Psoas muscle (tissue), 8 donors: ENCODE data around the gene MAN1A1. TPM values are rescaled to one million over a fixed set of nuclear protein-coding genes. Genes with fewer than 3 reads are reported as not detected.

Source experiments
- ATAC-seq, 4 donors: fragments of 200-7000 bp; cut with Tn5 transposase; one replicate each; pipeline ENCODE4 v1.9.1; 2020; ENCODE audit warnings: moderate library complexity in 3 of 4, mild to moderate bottlenecking in 2 of 4
- DNase-seq, 2 donors: peaks; one replicate each; pipeline ENCODE4 v3.0.0-alpha.2; 2020
- H3K27ac ChIP-seq: fragments of 200-600 bp; one replicate; pipeline ENCODE4 v1.8.0; 2022
- H3K27me3 ChIP-seq, 3 donors: fragments of 200-600 bp in 1 of 3; one replicate each; pipeline versions ENCODE4 v1.6.1 to v1.8.0; 2013 to 2022; ENCODE audit warnings: low read length in 2 of 3, mild to moderate bottlenecking in 2 of 3, moderate library complexity in 1 of 3; ENCODE audit not compliant: insufficient read depth in 3 of 3
- H3K36me3 ChIP-seq, 2 donors: fragments of 200-600 bp in 1 of 2; one replicate each; pipeline versions ENCODE4 v1.6.1 to v1.8.0; 2013 to 2022; ENCODE audit warnings: low read depth in 1 of 2, mild to moderate bottlenecking in 1 of 2, moderate library complexity in 1 of 2; ENCODE audit not compliant: insufficient read depth in 1 of 2
- H3K4me1 ChIP-seq: fragments of 200-600 bp; one replicate; pipeline ENCODE4 v1.8.0; 2022
- H3K4me3 ChIP-seq: fragments of 200-600 bp; one replicate; pipeline ENCODE4 v1.8.0; 2022; ENCODE audit warnings: mild to moderate bottlenecking
- H3K9me3 ChIP-seq: fragments of 200-600 bp; one replicate; pipeline ENCODE4 v1.8.0; 2022
- WGBS, 3 donors: extraction: QIAGEN DNeasy Blood & Tissue Kit; methylation state at CpG; one replicate each; pipeline versions ENCODE4 v1.1.6 to v1.1.7; 2013; 5-methylcytosine and 5-hydroxymethylcytosine counted together
- intact Hi-C, 2 donors: fragments of 100-400 bp; cut with DNase I; formaldehyde crosslinking; loops; one replicate each; pipeline versions ENCODE4 v1.11.0 to v1.14.2; 2022
- polyA plus RNA-seq, 3 donors: library from polyadenylated mRNA; stranded (reverse); fragments of 200-250 nt; gene quantifications; one replicate each; pipeline ENCODE4 v1.2.3, GENCODE V29; 2013
- total RNA-seq, 4 donors: library from RNA; stranded (reverse); fragmentation: NEBNext Ultra II Directional in 2 of 4; extraction: Animal tissue kit (Norgen Biotek cat#: 25700) in 2 of 4; gene quantifications; one replicate each; pipeline versions ENCODE4 v1.2.1 to v1.2.4, GENCODE V29; 2021 to 2023
- TF ChIP-seq, protein P1 (sequence below): fragments of 200-600 bp; IDR thresholded peaks from one replicate; pipeline ENCODE4 v1.8.0; 2022; ENCODE audit warnings: antibody characterized with exemption
- donor health status: healthy with polysubstance abuse.
- donor health status: DM: no; HTN: no; CAD: no; lungs with moderate emphysema.
- donor health status: Bipolar disorder and iron deficiency.
- donor health status: healthy.
- donor health status: DM: yes; HTN: yes; CAD: no.
- donor health status: DM: no; HTN: no; CAD: no.
- donor health status: DM: no; HTN: no; CAD: no.
- donor health status: DM: yes; HTN: yes; CAD: no.

MAN1A1 gene
- total and polyA plus RNA-seq, 7 donors, result 3.7 to 14.6 (median 6.2) TPM

DNA sequence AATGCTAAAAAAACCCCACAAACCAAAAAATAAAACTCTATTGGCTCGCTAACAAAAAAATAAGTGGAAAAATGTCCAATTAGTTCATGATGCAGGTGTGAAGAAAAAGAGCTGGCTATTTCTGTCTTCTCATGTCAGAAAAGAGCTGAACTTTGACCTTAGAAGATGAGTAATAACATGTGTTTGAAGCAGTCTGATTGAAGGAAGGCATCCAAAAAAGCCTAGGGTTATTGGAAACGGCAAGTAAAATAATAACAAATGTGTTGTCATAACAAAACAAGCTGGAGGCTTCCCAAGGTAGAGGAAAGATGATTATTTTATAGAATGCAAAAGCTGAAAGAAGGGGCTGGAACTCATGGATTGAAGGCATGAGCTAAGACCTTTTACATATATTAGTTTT, 176.7 kb downstream of the MAN1A1 start:
- Histone ChIP-seq H3K4me1 (no peaks in the 10 kb centered on the region), H3K36me3 (no peaks in the 10 kb centered on the region), H3K27me3 (no peaks in the 10 kb centered on the region), H3K27ac (no peak overlapping the region), H3K9me3 (no peaks in the 10 kb centered on the region), H3K4me3 (no peak overlapping the region)
- intact Hi-C loops, result no loop called here
- TF ChIP-seq, protein P1, sequence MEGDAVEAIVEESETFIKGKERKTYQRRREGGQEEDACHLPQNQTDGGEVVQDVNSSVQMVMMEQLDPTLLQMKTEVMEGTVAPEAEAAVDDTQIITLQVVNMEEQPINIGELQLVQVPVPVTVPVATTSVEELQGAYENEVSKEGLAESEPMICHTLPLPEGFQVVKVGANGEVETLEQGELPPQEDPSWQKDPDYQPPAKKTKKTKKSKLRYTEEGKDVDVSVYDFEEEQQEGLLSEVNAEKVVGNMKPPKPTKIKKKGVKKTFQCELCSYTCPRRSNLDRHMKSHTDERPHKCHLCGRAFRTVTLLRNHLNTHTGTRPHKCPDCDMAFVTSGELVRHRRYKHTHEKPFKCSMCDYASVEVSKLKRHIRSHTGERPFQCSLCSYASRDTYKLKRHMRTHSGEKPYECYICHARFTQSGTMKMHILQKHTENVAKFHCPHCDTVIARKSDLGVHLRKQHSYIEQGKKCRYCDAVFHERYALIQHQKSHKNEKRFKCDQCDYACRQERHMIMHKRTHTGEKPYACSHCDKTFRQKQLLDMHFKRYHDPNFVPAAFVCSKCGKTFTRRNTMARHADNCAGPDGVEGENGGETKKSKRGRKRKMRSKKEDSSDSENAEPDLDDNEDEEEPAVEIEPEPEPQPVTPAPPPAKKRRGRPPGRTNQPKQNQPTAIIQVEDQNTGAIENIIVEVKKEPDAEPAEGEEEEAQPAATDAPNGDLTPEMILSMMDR, result no peak
- DNase-seq (no peak), ATAC-seq (no peak)
- 41 to 53% (median 45%) methylated on average over 2 of the region's 2 CpGs for WGBS, 3 donors

DNA sequence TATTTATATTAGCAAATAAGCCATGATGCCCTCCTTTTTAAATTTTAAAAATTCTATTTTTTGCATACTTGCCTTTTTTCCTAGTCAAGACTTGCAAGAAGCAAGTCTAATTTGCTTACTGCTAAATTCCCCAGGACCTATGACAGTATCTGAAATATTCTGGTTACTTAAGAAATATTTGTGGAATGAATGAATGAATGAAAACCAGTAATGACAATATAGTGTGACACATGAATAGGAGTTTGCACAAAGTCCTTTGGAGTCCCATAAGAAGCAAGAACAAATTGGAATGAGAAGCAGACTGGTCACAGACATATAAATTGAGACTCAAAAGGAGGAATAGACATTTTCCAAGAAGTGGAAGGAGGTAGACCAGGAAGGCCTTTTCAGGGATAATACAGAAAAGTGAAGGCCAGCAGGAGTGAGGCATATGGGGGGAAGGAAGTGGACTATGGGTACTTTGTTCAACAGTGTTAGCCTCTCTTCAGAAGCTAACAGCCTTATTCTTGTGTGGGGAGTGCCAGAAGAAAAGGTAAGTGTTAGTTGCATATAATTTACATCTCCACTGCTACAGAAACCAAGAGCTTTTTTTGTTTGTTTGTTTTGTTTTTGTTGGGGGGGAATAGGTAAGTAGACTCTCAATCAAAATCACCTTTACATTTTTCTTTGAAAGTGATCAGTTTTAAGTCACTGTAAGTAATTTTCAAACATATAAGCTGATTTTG, 177.5 kb downstream of the MAN1A1 start:
- Histone ChIP-seq H3K27ac (no peak overlapping the region), H3K36me3 (no peaks in the 10 kb centered on the region), H3K4me1 (no peaks in the 10 kb centered on the region), H3K4me3 (no peak overlapping the region), H3K27me3 (no peaks in the 10 kb centered on the region), H3K9me3 (no peaks in the 10 kb centered on the region)
- ATAC-seq, result no peak
- intact Hi-C loops, result no loop called here
- TF ChIP-seq, protein P1, result no peak
- no peak for DNase-seq

DNA sequence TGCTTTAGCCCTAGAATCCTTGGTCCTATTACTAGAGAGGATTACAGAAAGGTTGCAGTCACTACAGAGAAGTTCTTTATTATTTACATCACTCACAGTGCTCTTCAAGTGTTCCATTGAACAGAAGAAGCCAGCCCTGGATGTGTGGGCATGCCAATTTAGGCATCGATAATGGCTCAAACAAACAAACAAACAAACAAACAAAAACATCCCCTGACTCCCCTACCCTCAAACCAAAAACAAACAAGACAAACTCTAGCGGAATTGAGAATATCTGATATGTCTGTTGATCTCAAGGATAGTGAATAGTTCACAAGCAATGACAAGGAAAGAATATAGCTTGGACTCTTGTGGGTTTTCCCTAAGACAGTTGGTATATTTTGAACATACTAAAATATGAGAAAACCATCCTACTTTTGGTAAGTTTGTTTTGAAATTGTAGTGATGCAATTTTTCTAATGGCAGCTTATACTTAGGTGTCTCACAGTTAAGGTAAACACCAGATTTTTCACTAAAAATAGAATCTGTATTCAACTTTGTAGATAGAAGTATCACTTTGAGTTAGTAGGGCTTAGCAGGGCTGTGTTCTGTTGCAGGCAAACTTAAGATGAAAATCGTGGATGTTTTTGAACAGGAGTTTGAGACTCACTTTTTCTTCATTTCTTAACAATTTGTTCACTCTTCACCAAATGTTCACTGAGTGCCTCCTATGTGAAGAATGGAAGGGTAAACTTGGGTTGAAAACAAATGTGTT, 178.3 kb downstream of the MAN1A1 start:
- H3K4me3 ChIP-seq, result no peak overlapping the region
- TF ChIP-seq, protein P1, result no peak
- H3K9me3 ChIP-seq, result no peaks in the 10 kb centered on the region
- H3K27ac ChIP-seq, result no peak overlapping the region
- no peak for ATAC-seq
- intact Hi-C loops, result no loop called here
- no peak for DNase-seq
- H3K4me1 ChIP-seq, result no peaks in the 10 kb centered on the region
- WGBS, 3 donors, result 79 to 86% (median 85%) methylated on average over 3 of the region's 3 CpGs
- H3K36me3 ChIP-seq, result no peaks in the 10 kb centered on the region
- peaks cover 0 to under 1% (median 0%) of the 10 kb centered on the region in 3 donors for H3K27me3 ChIP-seq

DNA sequence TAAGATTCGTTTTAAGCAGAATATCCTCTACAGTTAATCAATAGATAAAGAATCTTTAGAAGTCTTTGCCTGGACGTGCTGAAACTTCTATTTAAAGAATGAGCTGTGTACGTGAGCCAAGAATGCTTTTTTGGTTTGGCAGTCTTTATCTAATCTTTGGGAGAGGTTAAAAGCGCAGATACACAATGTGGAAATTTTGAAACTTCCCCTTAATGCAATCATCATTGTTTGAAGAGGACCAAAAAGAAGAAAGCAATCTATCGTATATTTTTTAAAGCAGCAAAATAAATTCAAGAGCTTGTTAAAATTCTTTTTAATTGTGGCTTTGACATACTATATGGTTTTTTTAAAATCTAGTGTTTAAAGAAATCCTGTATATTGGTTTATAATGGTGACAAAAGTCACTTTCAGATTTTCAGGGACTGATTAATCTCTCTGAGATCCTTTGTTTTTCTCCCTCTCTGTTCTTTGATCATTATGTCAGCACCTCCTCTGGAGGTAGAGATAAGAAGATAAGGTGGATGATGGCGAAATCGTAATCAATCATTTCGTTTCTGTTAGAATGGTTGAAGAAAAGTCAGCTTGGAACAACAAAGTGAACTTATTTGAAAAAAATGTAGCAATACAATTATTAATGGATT, 179.0 kb downstream of the MAN1A1 start:
- Histone ChIP-seq H3K27ac (no peak overlapping the region), H3K36me3 (no peaks in the 10 kb centered on the region), H3K9me3 (no peaks in the 10 kb centered on the region), H3K4me1 (no peaks in the 10 kb centered on the region), H3K4me3 (no peak overlapping the region), H3K27me3 (peaks cover 0 to 4% (median 0%) of the 10 kb centered on the region in 3 donors)
- intact Hi-C loops, result no loop called here
- TF ChIP-seq, protein P1, result no peak
- ATAC-seq, result no peak
- DNase-seq, result no peak
- WGBS, 3 donors, result 57 to 62% (median 59%) methylated on average over 8 of the region's 8 CpGs
